Left ventricle myocardium inferior (tissue), 1 donor: ENCODE measurements around the gene FARP2. TPM values are rescaled to one million over a fixed set of nuclear protein-coding genes. Genes with fewer than 3 reads are reported as not detected.

Source experiments
- DNase-seq: peaks from one replicate; pipeline ENCODE4 v3.0.0-alpha.2; 2020
- H3K27ac ChIP-seq: fragments of 200-600 bp; replicated peaks from 2 replicates; pipeline ENCODE4 v1.8.0; 2021
- H3K27me3 ChIP-seq: fragments of 200-600 bp; 2 replicates; pipeline ENCODE4 v1.8.0; 2021; ENCODE audit warnings: low read depth
- H3K36me3 ChIP-seq: fragments of 200-600 bp; 2 replicates; pipeline ENCODE4 v1.8.0; 2021
- H3K4me1 ChIP-seq: fragments of 200-600 bp; 2 replicates; pipeline ENCODE4 v1.8.0; 2021
- H3K4me3 ChIP-seq: fragments of 200-600 bp; 2 replicates; pipeline ENCODE4 v1.8.0; 2021; ENCODE audit warnings: mild to moderate bottlenecking, moderate library complexity
- H3K9me3 ChIP-seq: fragments of 200-600 bp; replicated peaks from 2 replicates; pipeline ENCODE4 v1.8.0; 2021
- intact Hi-C: fragments of 100-400 bp; cut with micrococcal nuclease; formaldehyde crosslinking; loops from one replicate; pipeline ENCODE4 v1.11.0; 2022
- total RNA-seq: library from RNA; stranded (reverse); fragmentation: NEBNext Ultra II Directional; extraction: Animal tissue kit (Norgen Biotek cat#: 25700); gene quantifications from one replicate; pipeline ENCODE4 v1.2.1, GENCODE V29; 2021
- TF ChIP-seq, protein P1 (sequence below): fragments of 200-600 bp; IDR thresholded peaks from 2 replicates; pipeline ENCODE4 v1.8.0; 2021; ENCODE audit warnings: antibody characterized with exemption, mild to moderate bottlenecking, borderline replicate concordance
- donor health status: DM: no; HTN: yes; CAD: no; lungs with severe emphysema.

FARP2 gene
- total RNA-seq, 1 donor from 2014 or later: 16.5 TPM

DNA sequence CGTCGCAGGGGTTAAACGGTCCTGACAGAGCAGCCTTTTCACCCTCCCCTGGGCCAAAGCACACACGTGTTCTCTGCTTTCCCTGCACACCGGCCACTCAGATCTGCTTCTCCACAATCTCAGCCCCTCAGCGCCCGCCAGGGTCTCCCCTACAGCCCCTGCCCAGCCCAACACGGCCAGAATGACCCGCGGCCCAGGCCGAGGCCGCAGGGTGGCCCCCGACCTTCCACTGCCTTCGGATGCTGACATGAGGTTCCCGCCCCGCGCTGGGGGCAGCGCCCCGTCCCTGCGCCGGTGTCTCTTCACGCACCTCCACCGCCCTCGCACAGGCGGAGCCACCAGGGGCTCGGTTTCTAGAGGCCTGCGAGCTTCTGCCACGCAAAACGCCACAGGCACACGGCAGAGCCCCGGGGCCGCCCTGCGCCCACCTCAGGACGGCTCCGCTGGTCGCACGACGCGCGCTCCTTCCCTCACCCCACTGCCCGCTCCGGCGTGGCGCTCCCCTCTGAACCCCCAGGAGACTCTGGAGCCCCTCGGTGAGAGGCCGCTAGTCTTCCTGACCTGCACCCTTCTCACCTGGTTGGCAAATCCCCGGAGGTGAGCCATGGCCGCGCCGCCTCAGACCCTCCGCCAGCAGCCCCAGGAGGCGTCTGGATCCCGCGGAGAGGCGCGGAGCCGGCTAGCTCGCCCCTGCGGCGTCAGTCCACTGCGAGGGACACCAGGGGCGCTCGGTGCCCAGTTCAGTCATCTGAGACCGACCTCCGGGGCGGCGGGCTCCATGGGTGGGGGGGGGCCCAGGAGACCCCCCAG is 151.6 kb downstream of the FARP2 start:
- intact Hi-C loops: no loop called here
- TF ChIP-seq, protein P1, sequence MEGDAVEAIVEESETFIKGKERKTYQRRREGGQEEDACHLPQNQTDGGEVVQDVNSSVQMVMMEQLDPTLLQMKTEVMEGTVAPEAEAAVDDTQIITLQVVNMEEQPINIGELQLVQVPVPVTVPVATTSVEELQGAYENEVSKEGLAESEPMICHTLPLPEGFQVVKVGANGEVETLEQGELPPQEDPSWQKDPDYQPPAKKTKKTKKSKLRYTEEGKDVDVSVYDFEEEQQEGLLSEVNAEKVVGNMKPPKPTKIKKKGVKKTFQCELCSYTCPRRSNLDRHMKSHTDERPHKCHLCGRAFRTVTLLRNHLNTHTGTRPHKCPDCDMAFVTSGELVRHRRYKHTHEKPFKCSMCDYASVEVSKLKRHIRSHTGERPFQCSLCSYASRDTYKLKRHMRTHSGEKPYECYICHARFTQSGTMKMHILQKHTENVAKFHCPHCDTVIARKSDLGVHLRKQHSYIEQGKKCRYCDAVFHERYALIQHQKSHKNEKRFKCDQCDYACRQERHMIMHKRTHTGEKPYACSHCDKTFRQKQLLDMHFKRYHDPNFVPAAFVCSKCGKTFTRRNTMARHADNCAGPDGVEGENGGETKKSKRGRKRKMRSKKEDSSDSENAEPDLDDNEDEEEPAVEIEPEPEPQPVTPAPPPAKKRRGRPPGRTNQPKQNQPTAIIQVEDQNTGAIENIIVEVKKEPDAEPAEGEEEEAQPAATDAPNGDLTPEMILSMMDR: peak; percentile 40
- H3K27ac ChIP-seq: peak overlapping the region; percentile 93
- peaks cover 45% of the 10 kb centered on the region for H3K4me1 ChIP-seq
- DNase-seq: peak; percentile 31
- H3K9me3 ChIP-seq: no peaks in the 10 kb centered on the region
- peak overlapping the region; percentile 96 for H3K4me3 ChIP-seq
- no peaks in the 10 kb centered on the region for H3K36me3 ChIP-seq
- H3K27me3 ChIP-seq: no peaks in the 10 kb centered on the region

DNA sequence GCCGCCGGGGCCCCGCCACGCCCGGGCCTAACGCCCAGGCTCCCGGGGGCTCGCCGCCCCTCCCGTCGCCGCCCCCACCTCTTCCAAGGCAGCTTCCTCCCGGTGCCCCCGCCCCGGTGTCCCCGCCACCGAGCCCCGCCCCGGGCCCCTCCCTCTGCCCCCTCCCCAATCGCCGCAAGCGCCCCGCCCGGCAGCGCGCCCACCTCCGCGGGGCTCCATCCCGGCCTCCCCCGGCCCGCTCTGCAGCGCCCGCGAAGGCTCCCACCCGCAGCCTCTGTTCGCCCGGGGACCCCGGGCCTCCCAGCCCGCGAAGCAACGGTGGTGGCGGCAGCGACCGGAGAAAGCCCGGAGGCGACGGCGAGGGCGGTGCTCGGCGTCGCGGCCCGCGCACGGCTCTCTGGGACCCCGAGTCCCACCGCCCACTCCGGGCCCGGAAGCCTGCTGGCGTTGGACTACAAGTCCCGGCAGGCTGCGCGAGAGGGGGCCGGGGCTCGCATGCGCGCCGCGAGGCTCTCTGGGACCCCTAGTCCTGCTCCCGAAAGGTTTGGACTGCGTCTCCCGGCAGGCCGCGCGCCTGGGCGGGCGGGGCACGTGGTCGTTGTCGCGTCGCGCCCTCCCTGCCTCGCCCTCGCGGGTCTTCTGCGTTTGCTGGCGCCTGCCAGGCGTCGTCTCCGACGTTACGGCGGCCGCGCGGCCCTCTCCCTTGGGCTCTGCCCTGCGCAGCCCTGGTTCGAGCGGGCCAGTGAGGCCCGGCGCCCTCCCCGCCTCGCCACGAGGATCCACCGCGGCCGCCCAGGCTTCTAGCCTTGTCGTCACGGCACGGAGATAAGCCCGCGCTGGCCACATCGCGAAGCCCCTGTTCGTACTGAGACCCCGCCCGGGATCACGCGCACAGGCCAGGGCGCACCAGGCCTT is 152.4 kb downstream of the FARP2 start, which contains the start of gene STK25:
Gene STK25, minus strand, starts transcription at position 345 of the 915 bp plus-strand sequence. CDS start 549 bp downstream, outside the sequence.
- TF ChIP-seq, protein P1: peak; percentile 8
- peaks cover 45% of the 10 kb centered on the region for H3K4me1 ChIP-seq
- intact Hi-C loops: no loop called here

DNA sequence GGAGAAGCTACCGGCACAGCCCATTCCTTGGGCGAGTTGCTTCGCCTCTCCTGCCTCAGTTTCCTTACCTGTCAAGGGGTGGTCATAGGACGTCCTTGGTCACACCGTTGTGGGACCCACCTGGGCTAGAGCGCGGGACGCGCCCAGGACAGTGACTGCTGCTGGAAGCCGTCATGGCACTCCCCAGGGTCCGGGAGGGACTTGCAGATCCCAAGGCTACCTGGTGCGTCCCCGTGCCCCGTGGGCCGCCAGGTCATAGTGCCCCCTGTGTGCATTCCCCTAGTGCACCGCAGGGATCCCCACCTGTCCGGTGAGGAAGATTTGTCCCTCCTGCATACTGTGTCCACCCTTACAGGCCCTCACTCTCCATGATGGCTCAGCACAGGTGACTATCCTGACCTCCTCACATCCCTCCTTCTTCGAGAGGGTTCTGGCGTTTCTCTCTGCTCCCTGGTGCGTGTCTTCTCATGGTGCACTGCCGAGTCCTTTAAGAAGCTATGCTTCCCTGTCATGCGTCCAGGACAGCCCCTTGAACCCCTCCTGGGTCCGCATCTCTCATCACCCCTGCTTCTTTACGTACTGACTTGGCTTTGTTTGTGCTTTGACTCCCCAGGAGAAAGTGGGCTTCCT is 153.2 kb downstream of the FARP2 start:
- H3K27me3 ChIP-seq: no peaks in the 10 kb centered on the region
- TF ChIP-seq, protein P1: no peak
- H3K9me3 ChIP-seq: no peaks in the 10 kb centered on the region
- intact Hi-C loops: no loop called here
- H3K4me3 ChIP-seq: peak overlapping the region; percentile 96
- peaks cover 45% of the 10 kb centered on the region for H3K4me1 ChIP-seq
- DNase-seq: no peak
- H3K36me3 ChIP-seq: no peaks in the 10 kb centered on the region
- H3K27ac ChIP-seq: peak overlapping the region; percentile 93

More for the DNA sequence above, 152.4 kb downstream of the FARP2 start, which contains the start of gene STK25:
- Histone ChIP-seq H3K4me3 (peak within 1 kb of the TSS; percentile 96), H3K36me3 (no peaks in the 10 kb centered on the region), H3K9me3 (no peaks in the 10 kb centered on the region), H3K27me3 (no peaks in the 10 kb centered on the region), H3K27ac (peak within 1 kb of the TSS; percentile 93)
- DNase-seq: peak; percentile 98

DNA sequence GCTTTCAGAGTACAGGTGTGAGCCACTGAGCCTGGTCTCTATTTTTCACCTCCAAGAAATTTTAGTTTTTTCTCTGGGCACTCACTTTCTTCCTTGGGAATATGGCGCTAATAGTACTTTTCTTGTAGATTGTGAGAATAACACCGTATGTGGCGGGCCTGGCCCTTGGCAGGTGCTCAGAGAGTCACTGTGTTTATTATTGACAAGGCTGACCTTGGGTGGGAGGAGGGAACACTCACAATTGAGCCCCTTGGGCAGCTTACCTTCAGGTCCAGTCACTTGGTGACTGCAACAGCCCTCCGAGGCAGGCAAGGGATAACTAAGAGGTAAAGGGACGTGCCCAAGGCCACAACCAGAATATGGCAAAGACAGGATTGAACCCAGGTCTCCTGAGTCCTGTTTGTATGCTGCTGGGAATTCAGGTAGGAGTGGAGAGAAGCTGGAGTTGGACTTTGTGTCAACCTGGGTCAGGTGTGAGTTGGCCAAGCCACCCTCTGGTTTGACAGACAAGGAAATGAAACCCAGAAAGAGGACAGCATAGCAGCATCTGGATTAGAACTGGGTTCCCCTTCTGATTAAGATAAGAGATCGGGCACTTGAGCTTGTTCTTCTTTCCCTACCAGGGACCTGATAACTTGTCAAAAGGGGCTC is 155.1 kb downstream of the FARP2 start:
- Histone ChIP-seq H3K4me1 (peaks cover 32% of the 10 kb centered on the region), H3K27me3 (no peaks in the 10 kb centered on the region), H3K36me3 (no peaks in the 10 kb centered on the region), H3K27ac (no peak overlapping the region), H3K9me3 (no peaks in the 10 kb centered on the region), H3K4me3 (no peak overlapping the region)
- intact Hi-C loops: no loop called here
- TF ChIP-seq, protein P1: no peak
- no peak for DNase-seq
